CD14-positive monocyte (primary cell): ENCODE results near the gene GSC. TPM values are rescaled to one million over a fixed set of nuclear protein-coding genes. Genes with fewer than 3 reads are reported as not detected.

Experiments
- DNase-seq, 3 donors: peaks; one replicate each; pipeline ENCODE4 v3.0.0-alpha.2; 2011 to 2022
- H2AFZ ChIP-seq: 2 replicates; pipeline ENCODE4 v1.6.0; 2012; ENCODE audit warnings: mild to moderate bottlenecking, low read depth, low read length, inconsistent platforms; ENCODE audit not compliant: insufficient read depth, poor library complexity, severe bottlenecking
- H3K27ac ChIP-seq, 2 donors: 1 replicate in 1 of 2; 2 replicates in 1 of 2; pipeline ENCODE4 v1.5.1; 2012 to 2013; ENCODE audit warnings: low read length in 2 of 2, control low read depth in 1 of 2, inconsistent platforms in 1 of 2, low read depth in 1 of 2, mild to moderate bottlenecking in 1 of 2
- H3K27me3 ChIP-seq, 2 donors: one replicate each; pipeline versions ENCODE4 v1.6.0 to v1.6.1; 2011 to 2013; ENCODE audit warnings: low read length in 2 of 2; ENCODE audit not compliant: control insufficient read depth in 2 of 2, insufficient read depth in 2 of 2
- H3K36me3 ChIP-seq, 2 donors: replicated peaks in 1 of 2; 1 replicate in 1 of 2; 2 replicates in 1 of 2; pipeline versions ENCODE4 v1.5.1 to v1.6.1; 2012 to 2013; ENCODE audit warnings: low read length in 2 of 2, control low read depth in 1 of 2, inconsistent platforms in 1 of 2, mild to moderate bottlenecking in 1 of 2; ENCODE audit not compliant: insufficient read depth in 2 of 2, control insufficient read depth in 1 of 2
- H3K4me1 ChIP-seq, 2 donors: 1 replicate in 1 of 2; 2 replicates in 1 of 2; pipeline versions ENCODE4 v1.5.1 to v1.6.1; 2012 to 2013; ENCODE audit warnings: low read length in 2 of 2, control low read depth in 1 of 2, inconsistent platforms in 1 of 2, mild to moderate bottlenecking in 1 of 2, moderate library complexity in 1 of 2; ENCODE audit not compliant: insufficient read depth in 2 of 2, control insufficient read depth in 1 of 2
- H3K4me2 ChIP-seq: replicated peaks from 2 replicates; pipeline ENCODE3; 2012; ENCODE audit warnings: low read length, moderate library complexity, mild to moderate bottlenecking; ENCODE audit not compliant: poor library complexity, severe bottlenecking; ENCODE audit errors: extremely low read depth
- H3K4me3 ChIP-seq, 3 experiments: fragments of 200-600 bp in 1 of 3; sonication (generic) in 1 of 3; replicated peaks in 1 of 3; 1 replicate in 2 of 3; 2 replicates in 1 of 3; pipeline ENCODE4 v1.5.1; 2011 to 2013; ENCODE audit warnings: low read length in 3 of 3, mild to moderate bottlenecking in 3 of 3, control low read depth in 2 of 3, low read depth in 2 of 3, inconsistent platforms in 1 of 3, moderate library complexity in 1 of 3
- H3K79me2 ChIP-seq: 2 replicates; pipeline ENCODE4 v1.6.0; 2012; ENCODE audit warnings: mild to moderate bottlenecking, control low read depth, inconsistent platforms, low read length, moderate library complexity; ENCODE audit not compliant: insufficient read depth
- H3K9ac ChIP-seq: 2 replicates; pipeline ENCODE4 v1.6.0; 2017; ENCODE audit warnings: low read length, mild to moderate bottlenecking; ENCODE audit not compliant: insufficient read depth, poor library complexity, severe bottlenecking
- H3K9me3 ChIP-seq, 2 donors: replicated peaks in 1 of 2; 1 replicate in 1 of 2; 2 replicates in 1 of 2; pipeline versions ENCODE4 v1.5.1 to v1.6.1; 2012 to 2013; ENCODE audit warnings: low read length in 2 of 2, control low read depth in 1 of 2; ENCODE audit not compliant: control insufficient read depth in 1 of 2, insufficient read depth in 1 of 2
- H4K20me1 ChIP-seq: 2 replicates; pipeline ENCODE4 v1.6.0; 2012; ENCODE audit warnings: mild to moderate bottlenecking, low read length, control low read depth, moderate library complexity; ENCODE audit not compliant: insufficient read depth
- H3K27ac Mint-ChIP-seq, 7 donors: one replicate each; pipeline ENCODE4 v1.8.0; 2020; ENCODE audit warnings: mild to moderate bottlenecking in 7 of 7, mixed read lengths in 7 of 7, moderate library complexity in 6 of 7, inconsistent platforms in 2 of 7
- H3K27me3 Mint-ChIP-seq, 3 donors: one replicate each; pipeline ENCODE4 v1.8.0; 2021 to 2022; ENCODE audit warnings: low read depth in 3 of 3, mild to moderate bottlenecking in 3 of 3, mixed read lengths in 3 of 3, moderate library complexity in 3 of 3, inconsistent platforms in 1 of 3
- H3K36me3 Mint-ChIP-seq, 2 donors: one replicate each; pipeline ENCODE4 v1.8.0; 2020; ENCODE audit warnings: mixed read lengths in 2 of 2, inconsistent platforms in 1 of 2, mild to moderate bottlenecking in 1 of 2
- H3K4me1 Mint-ChIP-seq: one replicate; pipeline ENCODE4 v1.8.0; 2020; ENCODE audit warnings: mild to moderate bottlenecking, mixed read lengths
- H3K4me3 Mint-ChIP-seq, 2 donors: one replicate each; pipeline ENCODE4 v1.8.0; 2020; ENCODE audit warnings: mild to moderate bottlenecking in 2 of 2, mixed read lengths in 2 of 2, moderate library complexity in 1 of 2
- H3K9me3 Mint-ChIP-seq, 7 donors: one replicate each; pipeline ENCODE4 v1.8.0; 2020 to 2022; ENCODE audit warnings: mixed read lengths in 7 of 7, mild to moderate bottlenecking in 6 of 7, moderate library complexity in 6 of 7, inconsistent platforms in 2 of 7
- whole genome bisulfite sequencing: methylation state at CpG from one replicate; pipeline ENCODE4 v1.1.5; 2013; ENCODE audit warnings: missing lambda C conversion rate; ENCODE audit not compliant: insufficient coverage; 5-methylcytosine and 5-hydroxymethylcytosine counted together
- intact Hi-C, 2 donors: fragments of 100-400 bp; cut with micrococcal nuclease; formaldehyde crosslinking; loops; one replicate each; pipeline versions ENCODE4 v1.15.0 to v1.15.1; 2023
- polyA minus RNA-seq: library from RNA; depleted of rRNA, polyadenylated mRNA; stranded (reverse); fragments of >200 nt; gene quantifications from 2 replicates; pipeline ENCODE4 v1.2.3, GENCODE V29; 2012
- polyA plus RNA-seq, 3 donors: library from polyadenylated mRNA; depleted of rRNA in 1 of 3; unstranded in 2 of 3; stranded (reverse) in 1 of 3; fragments of 300-500 nt in 2 of 3; fragments of >200 nt in 1 of 3; fragmentation: Illumina TruSeq in 2 of 3; gene quantifications; 1 replicate in 2 of 3; 2 replicates in 1 of 3; pipeline ENCODE4 v1.2.3, GENCODE V29; 2012 to 2021
- total RNA-seq, 12 experiments: library from RNA in 1 of 12; stranded (reverse) in 1 of 12; fragments of 120-200 nt in 1 of 12; gene quantifications; one replicate each; pipeline ENCODE4 v1.2.4 and lab custom pipeline; 2013 to 2026; ENCODE audit warnings: mixed read lengths in 6 of 12, inconsistent platforms in 1 of 12
- TF ChIP-seq, protein P1 (sequence below): fragments of 200-600 bp; IDR thresholded peaks from one replicate; pipeline ENCODE4 v1.8.0; 2022; ENCODE audit warnings: antibody characterized with exemption, mild to moderate bottlenecking

GSC gene
- not detected for total RNA-seq (2013)
- polyA plus RNA-seq (not detected), polyA minus RNA-seq (not detected in 2 replicates), total RNA-seq (lab: John Stamatoyannopoulos, UW) (0 to 0.30 (median 0) reads per million in 11 experiments)

DNA sequence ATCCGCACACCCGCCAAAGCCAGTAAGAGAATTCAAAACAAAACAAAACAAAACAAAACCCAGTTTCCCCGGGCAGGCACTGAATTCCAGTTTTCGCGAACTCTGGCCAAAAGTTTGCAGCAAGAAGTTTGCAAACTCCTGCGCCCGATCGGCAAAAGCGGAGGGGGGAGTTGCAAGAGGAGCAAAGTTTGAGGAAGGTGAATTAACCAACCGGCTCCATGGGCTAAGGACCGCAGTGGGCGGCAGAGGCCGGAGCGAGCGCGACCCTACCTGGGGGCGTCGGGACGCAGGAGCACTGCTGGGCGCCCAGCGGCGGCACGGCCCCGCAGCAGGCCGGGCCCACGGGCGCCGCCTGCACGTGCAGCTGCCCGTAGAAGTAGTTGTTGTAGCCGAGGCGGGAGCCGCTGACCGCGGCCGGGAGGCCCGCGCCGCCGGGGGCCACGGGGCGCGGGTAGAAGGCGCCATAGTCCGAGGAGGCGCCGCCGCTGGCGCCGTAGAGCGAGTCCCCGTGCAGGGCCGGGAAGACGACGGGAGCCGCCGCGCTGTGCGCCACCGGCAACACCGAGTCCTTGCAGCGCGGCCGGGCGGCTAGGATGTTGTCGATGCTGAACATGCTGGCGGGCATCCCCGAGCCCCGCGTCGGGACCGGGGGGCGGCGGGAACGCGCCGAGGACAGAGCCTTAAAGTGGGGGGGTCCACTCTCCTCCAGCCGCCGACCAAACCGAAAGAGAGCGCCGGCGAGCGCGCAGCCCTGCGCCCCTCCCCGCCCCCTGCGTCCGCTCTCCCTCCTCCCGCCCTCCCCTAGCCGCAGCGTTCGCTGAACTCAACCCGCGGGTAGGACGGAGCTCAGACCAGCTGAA, at the start of gene GSC:
Gene GSC, minus strand, starts transcription at position 723 of the 860 bp plus-strand sequence. Its CDS starts 98 bp downstream, at position 625.
- H3K4me3 Mint-ChIP-seq: peak within 1 kb of the TSS; percentile 89 to 97
- no peaks in the 10 kb centered on the region for H3K36me3 ChIP-seq
- peaks cover 90 to 97% of the 10 kb centered on the region in 2 donors for H3K27me3 ChIP-seq
- H3K4me3 ChIP-seq: peak within 1 kb of the TSS; percentile 14 to 75 (median 41)
- H4K20me1 ChIP-seq: no peaks in the 10 kb centered on the region
- H3K4me1 Mint-ChIP-seq: peaks cover 24% of the 10 kb centered on the region
- peaks cover 92 to 99% (median 95%) of the 10 kb centered on the region in 3 donors for H3K27me3 Mint-ChIP-seq
- DNase-seq: peak in 1 of 3 donors; percentile 16
- H3K79me2 ChIP-seq: no peaks in the 10 kb centered on the region
- H3K4me2 ChIP-seq: peak within 1 kb of the TSS; percentile 83
- H3K27ac Mint-ChIP-seq: no peak within 1 kb of the TSS
- intact Hi-C loops: no loop called here
- H3K9ac ChIP-seq: peak within 1 kb of the TSS; percentile 32
- H2AFZ ChIP-seq: peak within 1 kb of the TSS; percentile 86
- peaks cover 3 to 20% of the 10 kb centered on the region in 2 donors for H3K36me3 Mint-ChIP-seq
- peaks cover 15 to 62% of the 10 kb centered on the region in 2 donors for H3K9me3 ChIP-seq
- no peak within 1 kb of the TSS for H3K27ac ChIP-seq
- peaks cover 18 to 24% of the 10 kb centered on the region in 2 donors for H3K4me1 ChIP-seq
- TF ChIP-seq, protein P1, sequence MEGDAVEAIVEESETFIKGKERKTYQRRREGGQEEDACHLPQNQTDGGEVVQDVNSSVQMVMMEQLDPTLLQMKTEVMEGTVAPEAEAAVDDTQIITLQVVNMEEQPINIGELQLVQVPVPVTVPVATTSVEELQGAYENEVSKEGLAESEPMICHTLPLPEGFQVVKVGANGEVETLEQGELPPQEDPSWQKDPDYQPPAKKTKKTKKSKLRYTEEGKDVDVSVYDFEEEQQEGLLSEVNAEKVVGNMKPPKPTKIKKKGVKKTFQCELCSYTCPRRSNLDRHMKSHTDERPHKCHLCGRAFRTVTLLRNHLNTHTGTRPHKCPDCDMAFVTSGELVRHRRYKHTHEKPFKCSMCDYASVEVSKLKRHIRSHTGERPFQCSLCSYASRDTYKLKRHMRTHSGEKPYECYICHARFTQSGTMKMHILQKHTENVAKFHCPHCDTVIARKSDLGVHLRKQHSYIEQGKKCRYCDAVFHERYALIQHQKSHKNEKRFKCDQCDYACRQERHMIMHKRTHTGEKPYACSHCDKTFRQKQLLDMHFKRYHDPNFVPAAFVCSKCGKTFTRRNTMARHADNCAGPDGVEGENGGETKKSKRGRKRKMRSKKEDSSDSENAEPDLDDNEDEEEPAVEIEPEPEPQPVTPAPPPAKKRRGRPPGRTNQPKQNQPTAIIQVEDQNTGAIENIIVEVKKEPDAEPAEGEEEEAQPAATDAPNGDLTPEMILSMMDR: no peak
- WGBS: under 1% methylated on average over 79 of the region's 96 CpGs
- H3K9me3 Mint-ChIP-seq: peaks cover 2 to 42% (median 29%) of the 10 kb centered on the region in 7 donors

DNA sequence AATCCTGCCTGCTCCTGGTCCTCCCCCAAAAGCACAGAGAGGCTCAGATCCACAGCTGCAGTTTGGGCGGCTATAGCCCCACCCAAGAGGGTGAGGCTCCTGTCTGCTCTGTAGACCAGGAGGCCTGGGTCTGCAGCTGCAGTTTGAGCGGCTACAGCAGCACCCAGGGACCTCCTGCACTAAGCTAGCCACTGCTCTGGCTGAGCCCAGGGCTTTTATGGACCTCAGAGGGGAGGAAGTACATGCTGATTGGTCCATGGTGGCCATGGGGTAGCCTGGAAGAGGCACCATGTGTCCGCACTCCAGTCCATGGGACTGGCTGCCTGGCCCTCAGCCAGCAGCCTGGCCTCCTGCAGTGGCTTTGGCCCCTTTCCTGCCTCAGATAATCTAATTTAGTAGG, 49.6 kb upstream of the GSC start:
- DNase-seq: no peak
- H3K36me3 ChIP-seq: no peaks in the 10 kb centered on the region
- peaks cover 2 to 6% (median 5%) of the 10 kb centered on the region in 3 donors for H3K27me3 Mint-ChIP-seq
- no peak overlapping the region for H3K4me3 Mint-ChIP-seq
- no peaks in the 10 kb centered on the region for H3K36me3 Mint-ChIP-seq
- no peak overlapping the region for H3K4me3 ChIP-seq
- H3K4me2 ChIP-seq: no peak overlapping the region
- no peaks in the 10 kb centered on the region for H4K20me1 ChIP-seq
- H3K4me1 ChIP-seq: no peaks in the 10 kb centered on the region
- H3K9ac ChIP-seq: no peak overlapping the region
- H3K27me3 ChIP-seq: no peaks in the 10 kb centered on the region
- no peak overlapping the region for H3K27ac ChIP-seq
- H3K4me1 Mint-ChIP-seq: no peaks in the 10 kb centered on the region
- H3K9me3 Mint-ChIP-seq: peaks cover 0 to 20% (median 16%) of the 10 kb centered on the region in 7 donors
- H3K79me2 ChIP-seq: no peaks in the 10 kb centered on the region
- TF ChIP-seq, protein P1: no peak
- WGBS: 58% methylated on average over 2 of the region's 3 CpGs
- H3K9me3 ChIP-seq: peaks cover 0 to 25% of the 10 kb centered on the region in 2 donors
- H3K27ac Mint-ChIP-seq: no peak overlapping the region
- H2AFZ ChIP-seq: no peak overlapping the region
- intact Hi-C loops: no loop called here
